ENCODE data around the gene ZAP70. TPM values are rescaled to one million over a fixed set of nuclear protein-coding genes. Genes with fewer than 3 reads are reported as not detected.

Gene ZAP70
- total RNA-seq, 2 experiments from 2014 or later: 40.8 to 57.9 TPM

DNA sequence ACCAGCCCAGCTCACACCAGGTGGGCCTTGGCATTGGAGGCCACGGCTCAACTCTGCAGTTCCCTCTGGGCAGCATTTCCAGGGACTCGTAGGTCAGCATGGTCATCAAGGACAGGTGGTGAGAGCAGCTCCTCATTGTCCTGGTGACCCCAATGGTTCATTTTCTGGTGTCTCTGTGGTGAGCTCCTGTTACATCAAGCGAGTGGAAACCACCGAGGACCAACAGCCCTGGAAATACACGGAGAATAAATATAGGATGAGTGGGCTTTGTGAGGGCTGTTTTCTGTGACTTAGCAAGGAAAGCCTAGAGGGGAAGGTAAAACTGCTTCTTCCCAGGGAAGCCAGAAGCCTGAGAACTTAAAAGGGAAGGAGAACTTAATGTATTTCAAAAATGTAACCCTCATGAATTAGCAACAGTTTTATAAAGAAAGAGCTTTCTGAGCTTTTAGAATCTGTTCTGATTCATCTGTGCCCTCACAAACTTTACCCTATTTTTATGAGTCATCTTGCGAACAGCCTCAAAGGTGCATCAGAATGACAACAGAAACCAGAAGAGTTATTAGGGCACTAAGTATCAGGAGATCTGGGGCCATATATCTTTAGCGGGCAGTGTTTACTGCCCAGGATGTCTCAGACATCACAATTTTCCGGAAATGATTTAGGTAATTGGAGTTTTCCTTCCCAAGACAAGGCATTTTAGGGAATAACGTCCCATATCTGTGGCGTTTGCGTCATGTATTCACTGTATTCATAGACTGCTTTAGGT is 25.1 kb upstream of the ZAP70 start:
- intact Hi-C loops (cut with micrococcal nuclease; ENCODE audit: unreplicated experiment): no loop called here
- H3K4me1 ChIP-seq (ENCODE audit: insufficient read depth, low read length, poor library complexity, severe bottlenecking): peaks cover 6% of the 10 kb centered on the region
- H3K4me2 ChIP-seq (ENCODE audit: low read length): no peak overlapping the region
- H3K27ac ChIP-seq (ENCODE audit: low read depth, low read length, poor library complexity, severe bottlenecking): no peak overlapping the region
- no TSS peak for BruUV-seq (replicated peaks)
- TF ChIP-seq, protein P1, sequence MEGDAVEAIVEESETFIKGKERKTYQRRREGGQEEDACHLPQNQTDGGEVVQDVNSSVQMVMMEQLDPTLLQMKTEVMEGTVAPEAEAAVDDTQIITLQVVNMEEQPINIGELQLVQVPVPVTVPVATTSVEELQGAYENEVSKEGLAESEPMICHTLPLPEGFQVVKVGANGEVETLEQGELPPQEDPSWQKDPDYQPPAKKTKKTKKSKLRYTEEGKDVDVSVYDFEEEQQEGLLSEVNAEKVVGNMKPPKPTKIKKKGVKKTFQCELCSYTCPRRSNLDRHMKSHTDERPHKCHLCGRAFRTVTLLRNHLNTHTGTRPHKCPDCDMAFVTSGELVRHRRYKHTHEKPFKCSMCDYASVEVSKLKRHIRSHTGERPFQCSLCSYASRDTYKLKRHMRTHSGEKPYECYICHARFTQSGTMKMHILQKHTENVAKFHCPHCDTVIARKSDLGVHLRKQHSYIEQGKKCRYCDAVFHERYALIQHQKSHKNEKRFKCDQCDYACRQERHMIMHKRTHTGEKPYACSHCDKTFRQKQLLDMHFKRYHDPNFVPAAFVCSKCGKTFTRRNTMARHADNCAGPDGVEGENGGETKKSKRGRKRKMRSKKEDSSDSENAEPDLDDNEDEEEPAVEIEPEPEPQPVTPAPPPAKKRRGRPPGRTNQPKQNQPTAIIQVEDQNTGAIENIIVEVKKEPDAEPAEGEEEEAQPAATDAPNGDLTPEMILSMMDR (conservative IDR thresholded peaks at IDR 0.05; ENCODE audit: low read length): no peak
- no peak for TF ChIP-seq EZH2phosphoT487 (IDR thresholded peaks at IDR 0.05; ENCODE audit: borderline replicate concordance, low read depth, low read length)
- no peak overlapping the region for H3K4me3 ChIP-seq (ENCODE audit: low read depth, low read length, poor library complexity, severe bottlenecking)
- no peak for DNase-seq (ENCODE audit: low spot score)
- H3K9me3 ChIP-seq (ENCODE audit: low read length): no peaks in the 10 kb centered on the region
- POLR2A ChIA-PET: no interaction called here
- no peaks in the 10 kb centered on the region for H3K9me2 ChIP-seq (ENCODE audit: insufficient read depth, low read length)
- H2AFZ ChIP-seq (ENCODE audit: low read length): no peak overlapping the region
- H4K20me1 ChIP-seq (ENCODE audit: insufficient read depth, low read length): no peaks in the 10 kb centered on the region
- CTCF ChIA-PET (ENCODE audit: unreplicated experiment): no interaction called here
- no peaks in the 10 kb centered on the region for H3K36me3 ChIP-seq (ENCODE audit: insufficient read depth, low read length)
- H3K79me2 ChIP-seq (ENCODE audit: insufficient read depth, low read depth, low read length): no peaks in the 10 kb centered on the region

DNA sequence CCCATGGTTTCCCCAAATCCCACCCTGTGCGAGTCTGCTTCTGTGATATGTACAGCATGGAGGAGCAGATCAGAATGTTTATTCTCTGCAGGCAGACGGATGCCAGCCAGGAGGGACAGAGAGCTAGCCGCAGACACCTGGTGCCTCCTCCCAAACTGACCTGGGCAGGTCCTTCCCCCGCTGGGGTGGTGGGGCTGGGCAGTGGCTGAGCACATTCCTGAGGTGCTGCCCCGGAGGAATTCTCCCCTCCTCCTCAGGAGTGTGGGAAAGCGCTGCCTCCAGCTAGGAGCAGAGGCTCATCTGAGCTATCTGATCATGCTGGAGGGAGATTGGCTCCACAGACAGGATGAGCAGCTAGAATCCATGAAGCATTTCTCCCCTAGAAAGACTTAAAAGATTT is 22.2 kb upstream of the ZAP70 start:
- BruUV-seq (replicated peaks): no TSS peak
- POLR2A ChIA-PET: no interaction called here
- no peak overlapping the region for H3K27ac ChIP-seq (ENCODE audit: low read depth, low read length, poor library complexity, severe bottlenecking)

DNA sequence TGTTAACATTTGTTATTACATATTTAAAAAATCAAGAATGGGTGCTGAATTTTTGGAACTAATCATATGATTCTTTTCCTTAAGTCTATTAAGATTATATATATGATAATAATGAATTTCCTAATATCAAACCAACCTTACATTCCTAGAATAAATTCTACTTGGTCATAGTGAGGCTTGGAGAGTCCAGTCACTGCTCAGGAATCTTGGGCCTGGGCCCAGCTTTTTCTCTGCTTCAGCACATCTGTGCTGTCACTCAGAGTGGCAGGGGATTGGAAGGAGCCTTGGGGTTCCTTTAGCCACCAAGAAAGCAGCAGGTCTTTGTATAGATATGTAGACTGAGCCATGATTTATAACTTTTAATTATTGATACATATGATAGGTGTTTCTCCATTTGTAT is 19.9 kb upstream of the ZAP70 start:
- no peak overlapping the region for H2AFZ ChIP-seq (ENCODE audit: low read length)
- H3K79me2 ChIP-seq (ENCODE audit: insufficient read depth, low read depth, low read length): no peaks in the 10 kb centered on the region
- ChIA-PET CTCF (ENCODE audit: unreplicated experiment) (no interaction called here), POLR2A (no interaction called here)
- TF ChIP-seq, protein P1 (conservative IDR thresholded peaks at IDR 0.05; ENCODE audit: low read length): no peak
- no peak for TF ChIP-seq EZH2phosphoT487 (IDR thresholded peaks at IDR 0.05; ENCODE audit: borderline replicate concordance, low read depth, low read length)
- no peak overlapping the region for H3K4me3 ChIP-seq (ENCODE audit: low read depth, low read length, poor library complexity, severe bottlenecking)
- peaks cover 13% of the 10 kb centered on the region for H3K4me1 ChIP-seq (ENCODE audit: insufficient read depth, low read length, poor library complexity, severe bottlenecking)
- H4K20me1 ChIP-seq (ENCODE audit: insufficient read depth, low read length): no peaks in the 10 kb centered on the region
- H3K36me3 ChIP-seq (ENCODE audit: insufficient read depth, low read length): no peaks in the 10 kb centered on the region
- H3K9me3 ChIP-seq (ENCODE audit: low read length): no peaks in the 10 kb centered on the region
- intact Hi-C loops (cut with micrococcal nuclease; ENCODE audit: unreplicated experiment): no loop called here
- no peak overlapping the region for H3K27ac ChIP-seq (ENCODE audit: low read depth, low read length, poor library complexity, severe bottlenecking)
- no peak overlapping the region for H3K4me2 ChIP-seq (ENCODE audit: low read length)
- DNase-seq (ENCODE audit: low spot score): no peak
- no TSS peak for BruUV-seq (replicated peaks)
- no peaks in the 10 kb centered on the region for H3K9me2 ChIP-seq (ENCODE audit: insufficient read depth, low read length)

More for the DNA sequence above, 22.2 kb upstream of the ZAP70 start:
- H3K79me2 ChIP-seq (ENCODE audit: insufficient read depth, low read depth, low read length): no peaks in the 10 kb centered on the region
- H3K9me2 ChIP-seq (ENCODE audit: insufficient read depth, low read length): no peaks in the 10 kb centered on the region
- no peaks in the 10 kb centered on the region for H4K20me1 ChIP-seq (ENCODE audit: insufficient read depth, low read length)
- H3K4me1 ChIP-seq (ENCODE audit: insufficient read depth, low read length, poor library complexity, severe bottlenecking): peaks cover 6% of the 10 kb centered on the region
- CTCF ChIA-PET (ENCODE audit: unreplicated experiment): no interaction called here
- H3K36me3 ChIP-seq (ENCODE audit: insufficient read depth, low read length): no peaks in the 10 kb centered on the region
- TF ChIP-seq, protein P1 (conservative IDR thresholded peaks at IDR 0.05; ENCODE audit: low read length): no peak
- TF ChIP-seq EZH2phosphoT487 (IDR thresholded peaks at IDR 0.05; ENCODE audit: borderline replicate concordance, low read depth, low read length): no peak
- intact Hi-C loops (cut with micrococcal nuclease; ENCODE audit: unreplicated experiment): no loop called here
- H2AFZ ChIP-seq (ENCODE audit: low read length): no peak overlapping the region
- no peak overlapping the region for H3K4me2 ChIP-seq (ENCODE audit: low read length)
- no peaks in the 10 kb centered on the region for H3K9me3 ChIP-seq (ENCODE audit: low read length)
- no peak overlapping the region for H3K4me3 ChIP-seq (ENCODE audit: low read depth, low read length, poor library complexity, severe bottlenecking)
- DNase-seq (ENCODE audit: low spot score): no peak

Data from OCI-LY7 (cell line).